Parathyroid adenoma (tissue), 2 donors: ENCODE measurements around the gene CLIP1.

Experiments used
- H2AFZ ChIP-seq: fragments of 300-600 bp; sonication (generic); one replicate; pipeline ENCODE4 v1.7.0; 2017; ENCODE audit warnings: antibody characterized with exemption, mild to moderate bottlenecking
- H3K27ac ChIP-seq: fragments of 300-600 bp; sonication (generic); one replicate; pipeline ENCODE4 v1.7.0; 2017
- H3K27me3 ChIP-seq: fragments of 300-600 bp; sonication (generic); one replicate; pipeline ENCODE4 v1.7.0; 2017; ENCODE audit warnings: low read length; ENCODE audit not compliant: control insufficient read depth, insufficient read depth
- H3K36me3 ChIP-seq: fragments of 300-600 bp; sonication (generic); one replicate; pipeline ENCODE4 v1.7.0; 2017; ENCODE audit warnings: low read length; ENCODE audit not compliant: control insufficient read depth, insufficient read depth
- H3K4me1 ChIP-seq: fragments of 300-600 bp; sonication (generic); one replicate; pipeline ENCODE4 v1.7.0; 2017; ENCODE audit warnings: control low read depth
- H3K4me2 ChIP-seq: fragments of 300-600 bp; sonication (generic); one replicate; pipeline ENCODE4 v1.7.0; 2017; ENCODE audit warnings: low read length
- H3K4me3 ChIP-seq: fragments of 300-600 bp; sonication (generic); one replicate; pipeline ENCODE4 v1.7.0; 2017; ENCODE audit warnings: low read depth, low read length
- H3K79me2 ChIP-seq: fragments of 300-600 bp; sonication (generic); one replicate; pipeline ENCODE4 v1.7.0; 2017; ENCODE audit warnings: control low read depth
- H3K9ac ChIP-seq: fragments of 300-600 bp; sonication (generic); one replicate; pipeline ENCODE4 v1.7.0; 2017; ENCODE audit warnings: mild to moderate bottlenecking
- H3K9me3 ChIP-seq: fragments of 300-600 bp; sonication (generic); one replicate; pipeline ENCODE4 v1.7.0; 2017; ENCODE audit warnings: low read length; ENCODE audit not compliant: control insufficient read depth
- TF ChIP-seq, protein P1 (sequence below): fragments of 300-600 bp; sonication (generic); IDR thresholded peaks from one replicate; pipeline ENCODE4 v1.7.0; 2017; ENCODE audit warnings: antibody characterized with exemption, mild to moderate bottlenecking
- donor health status: primary hyperparathyroidism.

Gene CLIP1

DNA sequence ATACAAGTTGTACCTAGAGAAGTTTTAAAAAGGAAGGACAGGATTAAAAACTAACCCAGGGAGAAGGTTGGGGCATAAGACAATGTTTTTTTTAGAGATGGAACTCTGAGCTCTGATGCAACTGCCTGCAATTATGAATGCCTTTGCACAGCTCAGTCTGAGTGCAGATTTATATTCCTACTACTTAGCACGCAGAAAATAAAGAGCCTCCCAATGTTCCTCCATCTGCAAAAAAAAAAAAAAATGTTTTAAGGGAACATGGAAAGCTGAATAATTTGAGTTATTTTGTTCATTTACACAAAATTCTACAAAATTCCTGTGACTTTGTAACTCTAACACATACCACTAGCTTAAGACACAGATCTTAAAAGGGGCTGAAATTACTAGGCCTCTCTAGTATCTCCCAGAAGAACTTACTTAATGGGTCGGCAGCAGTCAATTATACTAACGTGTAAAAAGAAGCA, 15.7 kb downstream of the CLIP1 start:
- peak overlapping the region; percentile 53 for H3K27ac ChIP-seq
- no peak overlapping the region for H3K9ac ChIP-seq

DNA sequence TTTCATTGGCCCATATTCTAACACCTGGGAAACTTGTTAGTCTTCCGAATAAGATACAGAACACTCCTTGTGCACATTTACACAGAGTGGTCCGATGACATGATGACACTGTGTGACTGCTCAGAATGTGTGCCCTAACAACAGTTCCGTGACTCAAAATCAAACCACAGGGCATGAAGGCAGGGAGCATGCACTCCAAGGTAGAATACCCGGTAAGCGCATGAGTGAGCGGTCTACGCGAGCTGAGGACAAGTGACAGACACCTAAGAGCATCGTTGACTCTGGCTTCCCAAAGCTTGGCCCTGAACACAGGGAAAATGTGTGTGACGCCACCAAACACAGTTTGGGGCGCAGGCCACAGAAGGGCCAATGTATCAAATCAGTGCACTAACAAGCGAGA, 18.6 kb downstream of the CLIP1 start:
- Histone ChIP-seq H3K27ac (no peak overlapping the region), H3K4me2 (no peak overlapping the region), H3K27me3 (no peaks in the 10 kb centered on the region), H3K36me3 (no peaks in the 10 kb centered on the region), H2AFZ (no peak overlapping the region), H3K9me3 (no peaks in the 10 kb centered on the region), H3K4me3 (no peak overlapping the region), H3K4me1 (peaks cover 25% of the 10 kb centered on the region), H3K9ac (no peak overlapping the region), H3K79me2 (peaks cover 48% of the 10 kb centered on the region)
- TF ChIP-seq, protein P1, sequence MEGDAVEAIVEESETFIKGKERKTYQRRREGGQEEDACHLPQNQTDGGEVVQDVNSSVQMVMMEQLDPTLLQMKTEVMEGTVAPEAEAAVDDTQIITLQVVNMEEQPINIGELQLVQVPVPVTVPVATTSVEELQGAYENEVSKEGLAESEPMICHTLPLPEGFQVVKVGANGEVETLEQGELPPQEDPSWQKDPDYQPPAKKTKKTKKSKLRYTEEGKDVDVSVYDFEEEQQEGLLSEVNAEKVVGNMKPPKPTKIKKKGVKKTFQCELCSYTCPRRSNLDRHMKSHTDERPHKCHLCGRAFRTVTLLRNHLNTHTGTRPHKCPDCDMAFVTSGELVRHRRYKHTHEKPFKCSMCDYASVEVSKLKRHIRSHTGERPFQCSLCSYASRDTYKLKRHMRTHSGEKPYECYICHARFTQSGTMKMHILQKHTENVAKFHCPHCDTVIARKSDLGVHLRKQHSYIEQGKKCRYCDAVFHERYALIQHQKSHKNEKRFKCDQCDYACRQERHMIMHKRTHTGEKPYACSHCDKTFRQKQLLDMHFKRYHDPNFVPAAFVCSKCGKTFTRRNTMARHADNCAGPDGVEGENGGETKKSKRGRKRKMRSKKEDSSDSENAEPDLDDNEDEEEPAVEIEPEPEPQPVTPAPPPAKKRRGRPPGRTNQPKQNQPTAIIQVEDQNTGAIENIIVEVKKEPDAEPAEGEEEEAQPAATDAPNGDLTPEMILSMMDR: no peak

More for the DNA sequence above, 15.7 kb downstream of the CLIP1 start:
- H3K4me3 ChIP-seq: no peak overlapping the region
- H3K4me1 ChIP-seq: peaks cover 8% of the 10 kb centered on the region
- no peaks in the 10 kb centered on the region for H3K36me3 ChIP-seq
- no peaks in the 10 kb centered on the region for H3K9me3 ChIP-seq
- TF ChIP-seq, protein P1: no peak
- no peak overlapping the region for H3K4me2 ChIP-seq
- H2AFZ ChIP-seq: no peak overlapping the region
- peaks cover 70% of the 10 kb centered on the region for H3K79me2 ChIP-seq
- H3K27me3 ChIP-seq: no peaks in the 10 kb centered on the region

DNA sequence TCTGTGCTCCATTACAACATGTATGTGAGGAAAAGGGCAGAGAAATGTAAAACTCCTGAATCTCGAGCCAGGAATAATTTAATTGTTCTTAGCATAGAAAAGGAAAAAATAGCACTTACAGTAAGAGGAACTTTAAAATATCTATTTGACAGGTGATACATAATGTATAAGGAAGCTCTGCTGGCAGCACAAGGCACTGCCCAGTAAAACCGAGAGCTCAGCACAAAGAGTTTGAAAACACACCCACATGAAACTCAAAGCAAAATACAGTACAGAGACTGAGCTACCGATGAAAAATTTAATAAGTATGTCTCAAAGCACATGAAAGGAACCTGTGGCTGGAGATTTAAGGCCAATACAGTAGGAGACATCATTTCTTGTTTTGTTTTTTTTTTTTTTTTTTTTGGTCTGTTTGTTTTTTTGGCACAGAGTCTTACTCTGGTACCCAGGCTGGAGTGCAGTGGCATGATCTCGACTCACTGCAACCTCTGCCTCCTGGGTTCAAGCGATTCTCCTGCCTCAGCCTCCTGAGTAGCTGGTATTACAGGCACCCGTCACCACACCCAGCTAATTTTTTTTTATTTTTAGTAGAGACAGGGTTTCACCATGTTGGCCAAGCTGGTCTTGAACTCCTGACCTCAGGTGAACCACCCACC, 19.2 kb downstream of the CLIP1 start:
- H3K27ac ChIP-seq: no peak overlapping the region
- no peaks in the 10 kb centered on the region for H3K36me3 ChIP-seq
- H3K79me2 ChIP-seq: peaks cover 43% of the 10 kb centered on the region
- H3K9ac ChIP-seq: no peak overlapping the region
- TF ChIP-seq, protein P1: no peak
- H3K4me1 ChIP-seq: peaks cover 25% of the 10 kb centered on the region
- peak overlapping the region; percentile 24 for H3K4me2 ChIP-seq
- no peak overlapping the region for H2AFZ ChIP-seq
- H3K27me3 ChIP-seq: no peaks in the 10 kb centered on the region
- H3K9me3 ChIP-seq: no peaks in the 10 kb centered on the region
- H3K4me3 ChIP-seq: no peak overlapping the region

DNA sequence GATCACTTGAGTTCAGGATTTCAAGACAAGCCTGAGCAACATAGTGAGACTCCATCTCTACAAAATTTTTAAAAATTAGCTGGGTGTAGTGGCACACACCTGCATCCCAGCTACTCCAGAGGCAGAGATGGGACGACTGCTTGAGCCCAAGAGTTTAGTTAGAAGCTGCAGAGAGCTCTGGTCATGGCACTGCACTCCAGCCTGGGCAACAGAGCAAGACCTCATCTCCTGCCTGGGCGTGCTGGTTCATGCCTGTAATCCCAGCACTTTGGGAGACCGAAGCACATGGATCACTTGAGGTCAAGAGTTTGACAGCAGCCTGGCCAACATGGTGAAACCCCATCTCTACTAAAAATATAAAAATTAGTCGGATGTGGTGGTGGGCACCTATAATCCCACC, 20.2 kb downstream of the CLIP1 start:
- Histone ChIP-seq H3K4me1 (peaks cover 25% of the 10 kb centered on the region), H3K9ac (no peak overlapping the region), H3K27me3 (no peaks in the 10 kb centered on the region), H3K4me2 (no peak overlapping the region), H3K36me3 (no peaks in the 10 kb centered on the region), H2AFZ (no peak overlapping the region), H3K79me2 (peaks cover 42% of the 10 kb centered on the region), H3K4me3 (no peak overlapping the region), H3K27ac (no peak overlapping the region), H3K9me3 (no peaks in the 10 kb centered on the region)
- TF ChIP-seq, protein P1: no peak
